Right lobe of liver (tissue), 4 donors: ENCODE data around the gene PDCD10.

Experiments
- CTCF ChIP-seq, 4 donors: fragments of 200-600 bp in 3 of 4; fragments of 450-650 bp in 1 of 4; IDR thresholded peaks; one replicate each; pipeline versions ENCODE4 v1.5.1 to v1.8.0; 2016 to 2022; ENCODE audit warnings: antibody characterized with exemption in 4 of 4, mild to moderate bottlenecking in 2 of 4
- POLR2A ChIP-seq: fragments of 450-650 bp; IDR thresholded peaks from one replicate; pipeline ENCODE4 v1.6.1; 2017; ENCODE audit warnings: antibody characterized with exemption, mild to moderate bottlenecking
- donor health status: DM: no; HTN: no; CAD: no.
- donor health status: DM: no; HTN: no; CAD: no.
- donor health status: DM: no; HTN: yes; CAD: no.

GRCh38 chr3:167662919-167663400, 71.7 kb downstream of the PDCD10 start:
- TF ChIP-seq CTCF (IDR thresholded peaks at IDR 0.05) (no peak), POLR2A (no peak)
